Right lung (tissue), 5 donors: Measurements from ENCODE around the gene ZNF618. TPM values are rescaled to one million over a fixed set of nuclear protein-coding genes. Genes with fewer than 3 reads are reported as not detected.
A peak's percentile ranks its signal among the peaks of the same experiment; 100 is the strongest.

ENCODE experiments used
- DNase-seq, 2 donors: peaks; one replicate each; pipeline ENCODE4 v3.0.0-alpha.2; 2013
- polyA plus RNA-seq, 5 donors: library from polyadenylated mRNA; unstranded; fragments of 120-200 nt; gene quantifications; one replicate each; pipeline versions ENCODE4 v1.2.1 to v1.2.3, GENCODE V29; 2013; ENCODE audit warnings: inconsistent platforms in 1 of 5, low replicate concordance in 1 of 5; ENCODE audit not compliant: insufficient read length in 5 of 5, insufficient read depth in 1 of 5

Gene ZNF618
- polyA plus RNA-seq, 5 donors, result 29.0 to 34.5 (median 29.7) TPM

GRCh38 chr9:113934167-113934828 lies 58.2 kb downstream of the ZNF618 start:
- DNase-seq, result no peak

GRCh38 chr9:113934829-113935676 lies 58.9 kb downstream of the ZNF618 start:
- no peak for DNase-seq

DNA sequence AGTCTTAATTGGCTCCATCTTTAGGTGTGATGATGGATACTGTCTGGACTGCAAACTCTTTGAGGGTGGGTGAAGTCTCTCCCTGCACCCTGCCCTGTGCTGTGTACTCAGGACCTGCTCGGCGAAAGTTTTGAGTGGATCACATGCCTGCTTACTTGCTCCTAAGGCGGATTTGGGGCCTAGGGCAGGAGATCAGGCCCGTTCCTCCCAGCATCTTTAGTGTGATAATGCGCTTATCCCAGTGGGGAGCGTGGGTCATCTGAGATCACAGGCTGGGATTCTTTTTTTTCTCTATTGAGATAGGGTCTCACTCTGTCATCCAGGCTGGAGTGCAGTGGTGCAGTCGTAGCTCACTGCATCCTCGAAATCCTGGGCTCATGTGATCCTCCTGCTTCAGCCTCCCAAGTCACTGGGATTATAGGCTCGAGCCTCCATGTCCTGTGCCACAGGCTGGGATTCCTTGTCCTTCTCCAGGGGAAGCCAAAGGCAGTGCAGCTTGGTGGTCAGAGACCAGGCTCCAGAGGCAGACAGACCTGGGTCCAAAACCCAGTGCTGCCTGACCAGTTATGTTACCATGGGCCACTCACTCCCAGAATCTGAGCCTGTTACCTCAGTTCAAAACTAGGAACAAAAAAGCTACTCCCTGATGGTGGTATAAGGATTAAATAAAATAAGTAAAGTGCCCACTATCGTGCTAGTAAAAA lies 59.7 kb downstream of the ZNF618 start:
- no peak for DNase-seq

DNA sequence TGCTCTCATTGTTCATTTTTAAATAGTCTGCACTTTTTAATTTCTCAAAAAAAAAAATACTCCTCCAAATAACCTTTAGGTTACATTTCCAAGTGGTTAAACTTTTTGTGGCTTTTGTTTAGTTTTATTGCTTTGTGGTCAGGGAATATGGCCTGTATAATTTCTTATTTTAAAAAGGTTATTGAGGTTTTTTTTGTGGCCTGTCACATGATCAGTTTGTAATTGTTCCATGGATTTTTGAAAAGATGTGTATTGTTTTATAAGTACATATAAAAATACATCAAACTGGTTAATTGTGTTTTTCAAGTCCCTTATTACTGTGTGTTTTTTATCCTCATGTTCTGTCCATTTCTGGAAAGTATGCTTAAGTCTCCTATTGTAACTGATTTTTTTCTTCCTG lies 64.0 kb downstream of the ZNF618 start:
- no peak for DNase-seq

DNA sequence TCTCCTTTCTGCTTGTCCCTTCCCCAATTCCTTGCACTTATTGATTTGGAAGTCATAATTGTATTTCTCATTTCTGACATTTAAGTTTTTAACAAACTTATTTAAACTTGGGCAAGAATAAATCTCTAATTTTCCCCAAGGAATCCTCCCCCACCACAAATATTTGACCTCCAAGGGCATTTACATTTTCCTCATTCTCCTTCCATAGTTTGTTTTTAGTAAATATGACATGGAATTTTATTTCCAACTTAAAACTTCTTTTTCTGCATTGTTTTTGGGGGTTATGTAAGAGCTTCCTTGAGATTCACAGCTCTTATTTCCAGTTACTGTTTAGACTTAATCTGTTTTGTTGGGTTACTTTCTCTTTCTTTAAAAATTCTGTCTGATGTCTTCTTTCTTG lies 64.9 kb downstream of the ZNF618 start:
- no peak for DNase-seq

DNA sequence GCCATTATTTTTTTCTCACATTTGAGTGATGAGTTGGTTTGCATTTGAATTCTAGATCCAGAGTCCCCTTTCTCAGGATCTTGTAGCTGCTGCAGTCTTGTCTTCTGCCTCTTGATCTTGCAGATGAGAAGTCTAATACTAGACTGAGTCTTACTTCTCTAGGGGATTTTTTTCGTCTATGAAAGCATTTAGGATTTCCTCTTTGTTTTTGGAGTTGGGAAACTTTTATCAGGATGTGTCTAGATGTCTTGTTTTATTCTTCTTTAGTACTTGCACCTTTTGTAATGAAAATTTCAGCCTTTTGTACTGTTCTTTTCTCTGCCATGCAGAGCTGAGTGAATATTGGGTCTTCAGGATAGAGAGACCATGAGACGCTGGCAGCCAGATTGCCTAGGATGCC lies 65.4 kb downstream of the ZNF618 start:
- DNase-seq, result no peak

DNA sequence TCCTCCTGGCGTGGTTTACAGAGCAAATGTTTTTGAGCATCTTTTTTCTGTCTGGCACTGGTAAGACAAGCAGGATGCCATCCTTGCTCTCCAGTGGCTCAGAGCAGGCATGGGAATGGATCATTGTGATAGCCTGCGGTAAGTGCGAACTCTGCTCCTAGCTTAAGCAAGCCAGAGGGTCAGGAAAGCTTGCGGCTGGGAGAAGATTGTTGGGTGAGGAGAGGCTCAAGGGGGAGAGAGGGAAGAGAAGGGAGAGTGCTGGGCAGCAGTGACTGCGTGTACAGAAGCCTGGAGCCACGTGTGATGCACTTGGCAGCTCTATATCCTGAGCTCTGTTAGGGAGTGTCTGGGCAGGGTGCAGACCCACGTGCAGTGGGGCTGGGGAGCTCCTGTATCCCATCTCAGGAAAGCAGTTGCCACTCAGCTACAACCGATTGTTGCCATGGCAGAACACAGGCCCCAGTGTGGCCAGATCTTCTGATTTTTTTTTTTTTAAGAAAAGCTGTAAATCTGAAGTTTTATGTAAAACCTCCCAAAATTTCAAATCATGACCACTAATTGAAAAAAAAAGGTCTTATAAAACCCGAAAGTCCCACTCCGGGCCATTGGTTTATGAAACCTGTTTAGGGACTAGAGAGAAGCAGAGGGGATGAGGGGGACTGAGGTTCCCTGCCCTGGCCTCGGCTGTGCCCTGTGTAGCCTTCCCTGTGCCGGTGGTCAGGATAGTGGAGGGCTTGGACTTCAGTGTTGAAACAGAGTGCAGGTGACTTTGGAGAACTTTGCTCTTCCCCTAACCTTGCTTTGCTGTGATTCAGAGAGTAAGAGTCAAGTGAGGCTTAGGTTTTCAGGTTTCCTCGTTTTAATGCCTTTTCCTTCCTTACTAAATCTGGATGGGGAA lies 67.3 kb downstream of the ZNF618 start:
- no peak for DNase-seq

GRCh38 chr9:113945784-113946183 lies 69.7 kb downstream of the ZNF618 start:
- no peak for DNase-seq

DNA sequence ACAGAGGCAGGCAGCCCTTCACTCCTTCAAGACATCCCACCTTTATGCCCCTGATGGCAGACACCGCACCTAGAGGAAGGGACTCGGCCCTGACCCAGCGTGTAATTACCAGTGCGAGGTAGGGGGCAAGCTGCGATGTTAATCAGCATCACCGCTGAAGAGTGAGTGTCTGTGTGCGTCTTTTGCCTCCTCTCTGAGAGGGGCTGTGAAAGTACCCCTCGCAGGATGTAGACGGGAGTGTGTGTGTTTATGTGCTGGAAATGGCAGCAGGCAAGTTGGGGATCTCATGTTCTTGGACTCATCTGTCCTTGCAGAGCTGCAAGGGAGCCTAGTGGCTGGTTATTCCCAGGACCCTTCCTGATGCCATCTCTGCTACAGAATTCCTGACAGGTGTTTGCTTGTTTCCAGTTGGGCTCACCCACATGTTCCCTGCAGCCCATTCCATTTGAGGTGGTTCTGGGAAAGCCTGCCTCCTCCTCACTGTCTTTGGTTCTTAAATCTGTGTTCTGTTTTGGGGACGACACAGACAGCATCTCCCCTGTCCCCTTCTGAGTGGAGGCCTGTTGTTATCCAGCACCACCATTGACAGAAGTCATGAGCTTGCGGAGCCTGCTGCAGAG lies 70.5 kb downstream of the ZNF618 start:
- no peak for DNase-seq

DNA sequence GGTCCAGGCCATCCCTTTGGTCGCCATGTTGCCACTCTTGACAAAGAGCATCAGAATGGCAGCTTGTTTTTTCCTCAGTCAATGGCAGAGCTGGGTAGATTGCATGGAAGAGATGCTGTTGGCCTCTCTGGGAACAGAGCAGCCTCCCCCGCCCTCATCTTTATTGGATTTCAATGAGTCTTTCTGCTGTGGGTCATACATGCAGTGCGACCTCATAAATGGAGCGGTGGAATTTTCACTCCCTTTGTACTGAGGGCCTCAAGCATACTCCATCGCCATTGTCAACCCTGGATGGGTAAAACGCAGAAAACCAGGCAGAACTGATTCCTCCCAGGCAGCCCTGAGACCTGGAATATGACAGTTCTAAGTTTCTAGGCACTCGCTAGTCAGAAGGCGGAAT lies 71.8 kb downstream of the ZNF618 start:
- no peak for DNase-seq

- no peak for DNase-seq
Measured at GRCh38 chr9:113948891-113949570, 72.9 kb downstream of the ZNF618 start.

DNA sequence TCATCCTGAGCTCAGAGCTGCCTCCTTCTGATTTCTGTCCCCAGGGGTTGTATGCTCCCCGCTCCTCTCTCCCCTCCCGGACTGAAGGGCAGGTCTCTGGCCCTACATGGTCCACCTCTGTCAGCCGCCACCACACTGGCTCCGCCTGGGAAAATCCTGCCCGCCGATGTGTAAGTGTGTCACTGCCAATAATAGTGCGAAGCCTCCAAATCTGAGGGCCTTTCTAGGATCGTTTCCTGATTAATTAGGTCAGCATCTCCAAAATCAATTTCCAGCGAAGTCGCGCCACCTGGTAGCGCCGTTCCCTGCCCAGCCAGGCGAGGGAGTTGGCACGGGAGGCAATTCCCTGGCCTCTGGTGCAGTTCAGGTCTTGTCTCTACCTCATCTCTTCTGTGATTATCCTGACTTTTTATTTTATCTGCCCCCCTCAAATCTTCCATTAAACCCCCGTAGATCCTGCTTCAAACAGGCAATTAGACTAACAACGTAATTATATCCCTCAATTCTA lies 73.5 kb downstream of the ZNF618 start:
- no peak for DNase-seq

DNA sequence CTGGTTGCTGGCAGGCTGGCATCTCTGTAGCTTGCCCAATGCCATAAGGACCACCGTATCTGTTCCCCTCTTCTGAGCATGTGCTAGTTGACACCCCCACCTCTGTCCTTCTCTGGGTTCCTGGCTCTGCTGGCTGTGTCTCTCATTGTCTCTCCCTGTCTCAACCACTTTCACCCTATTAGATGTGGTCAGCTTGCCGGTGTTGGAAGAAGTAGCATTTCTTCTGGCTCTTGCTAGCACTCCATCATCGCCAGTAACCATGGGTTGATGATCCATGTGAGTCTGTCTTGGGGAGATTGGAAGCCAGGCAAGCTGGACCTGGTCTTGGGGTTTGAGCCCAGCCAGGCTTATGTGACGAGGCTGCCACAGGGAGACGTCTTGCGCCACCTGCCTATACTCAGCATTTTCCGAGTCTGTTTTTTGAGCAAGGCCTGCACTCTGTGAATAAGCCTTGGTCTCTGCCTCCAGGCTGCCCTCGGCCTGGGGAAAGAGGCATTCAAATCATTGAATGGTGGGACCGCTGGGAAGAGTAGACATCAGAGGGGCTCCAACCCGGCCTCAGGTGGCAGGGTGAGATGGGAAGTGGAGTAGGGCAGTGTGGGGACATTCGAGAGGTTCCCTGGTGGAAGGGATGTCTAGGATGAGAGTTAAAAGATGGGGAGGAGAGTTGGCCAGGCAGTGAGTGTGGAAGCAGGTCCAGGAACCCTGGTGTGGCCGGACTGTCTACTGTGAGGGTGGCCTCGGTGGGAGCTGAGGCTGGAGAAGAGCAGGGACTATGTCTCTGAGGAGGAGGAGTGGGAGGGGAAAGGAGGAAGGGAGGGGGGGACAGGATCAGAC lies 74.3 kb downstream of the ZNF618 start:
- no peak for DNase-seq

DNA sequence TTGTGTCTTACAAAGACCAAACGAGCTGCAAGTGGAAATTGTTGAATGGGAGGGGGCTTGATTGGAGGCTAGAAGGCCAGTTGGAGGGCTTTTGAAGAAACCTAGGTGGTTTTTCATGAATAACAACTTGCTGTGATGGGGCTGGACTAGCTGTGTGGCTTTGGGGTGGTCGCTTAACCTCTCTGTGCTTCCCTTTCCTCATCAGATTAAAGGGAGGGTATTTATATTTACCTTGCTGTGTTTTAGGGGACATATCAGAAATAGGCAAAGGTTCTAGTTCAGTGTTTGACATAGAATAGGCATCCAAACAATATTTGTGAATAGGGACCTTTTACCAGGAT lies 74.9 kb downstream of the ZNF618 start:
- DNase-seq, result no peak

DNA sequence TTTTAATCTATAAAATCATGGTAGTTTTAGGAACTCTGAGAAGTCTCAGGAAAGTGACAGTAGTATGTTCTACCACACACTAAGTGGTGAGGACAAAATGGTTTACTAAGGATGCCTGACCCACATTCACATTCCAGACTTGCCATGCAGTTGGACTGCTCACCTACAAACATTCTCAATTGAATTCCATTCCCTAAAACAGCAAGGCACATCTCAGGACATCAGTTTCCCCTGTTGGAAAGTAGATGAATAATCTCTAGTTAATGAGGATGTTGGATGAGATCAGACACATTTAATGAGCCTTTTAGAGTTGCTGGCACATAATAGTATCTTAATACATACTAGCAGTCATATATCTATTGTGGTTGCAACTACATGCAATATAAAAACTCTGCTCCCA lies 76.6 kb downstream of the ZNF618 start:
- DNase-seq, result no peak

- DNase-seq, result no peak
Measured at GRCh38 chr9:113953531-113953930, 77.4 kb downstream of the ZNF618 start.

DNA sequence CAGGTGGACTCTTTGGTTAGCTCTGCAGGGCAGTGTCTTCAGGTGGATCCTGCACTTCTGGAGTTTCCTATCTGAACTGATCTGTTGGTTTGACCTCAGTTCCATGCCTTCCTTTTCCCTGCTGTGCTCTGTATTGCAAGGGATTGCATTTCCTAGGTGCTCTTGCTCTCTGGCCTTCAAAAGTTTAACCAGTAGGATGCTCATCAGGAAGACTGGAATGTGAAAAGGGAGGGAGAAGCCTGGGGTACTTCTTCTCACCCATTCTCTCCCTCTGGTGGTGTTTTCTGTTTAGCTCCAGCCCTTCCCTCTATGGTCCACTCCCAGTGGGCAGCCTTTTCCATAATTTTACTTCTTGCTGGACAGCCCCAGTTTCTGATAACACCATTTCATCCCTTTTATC lies 78.5 kb downstream of the ZNF618 start:
- no peak for DNase-seq

DNA sequence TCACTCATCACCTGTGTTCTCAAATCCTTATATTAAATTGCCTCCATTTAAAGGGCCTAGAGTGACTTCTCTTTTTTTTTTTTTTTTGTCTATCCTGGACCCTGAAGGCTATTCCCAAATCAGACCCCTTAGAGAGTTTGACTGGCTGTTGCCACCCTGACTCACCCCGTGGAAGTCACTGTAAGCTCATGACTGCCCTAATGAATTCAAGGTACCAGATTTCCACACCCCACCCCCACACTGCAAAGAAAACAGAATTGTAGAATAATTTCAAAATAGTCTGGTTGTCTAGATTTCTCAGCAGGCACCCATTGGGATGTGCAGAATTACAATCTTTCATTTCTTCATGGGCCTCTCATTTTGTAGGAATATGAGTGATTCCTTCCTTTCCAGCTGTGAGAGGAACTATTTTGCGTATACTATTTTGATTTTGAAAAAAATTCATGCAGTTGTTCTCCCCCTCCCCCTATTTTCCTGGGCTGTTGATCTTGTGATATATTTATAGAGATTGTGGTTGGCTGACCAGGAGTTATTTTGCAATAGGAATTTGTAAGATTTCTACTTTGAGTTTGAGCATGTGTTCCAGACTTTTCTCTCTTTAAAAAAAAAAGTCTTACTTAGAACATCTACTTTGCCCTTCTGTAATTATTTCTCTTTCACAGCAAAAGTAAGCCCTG lies 79.1 kb downstream of the ZNF618 start:
- DNase-seq, result peak; percentile 62 to 64

DNA sequence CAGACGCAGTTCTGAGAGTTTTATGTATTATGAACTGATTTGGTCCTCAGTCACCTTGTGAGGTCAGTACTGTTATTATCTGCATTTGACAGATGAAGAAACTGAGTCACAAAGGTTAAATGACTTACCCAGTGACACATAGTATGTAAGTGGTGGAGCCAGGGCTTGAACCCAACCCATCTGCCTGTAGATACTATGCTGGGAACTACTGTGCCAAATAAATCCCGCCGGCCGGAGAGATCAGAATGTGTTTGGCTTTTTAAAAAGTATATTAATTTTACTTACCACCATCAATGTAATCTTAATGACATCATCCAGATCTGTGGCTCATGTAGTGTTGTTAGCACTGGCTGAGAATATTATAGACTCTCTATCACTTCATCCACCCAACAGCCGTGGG lies 80.8 kb downstream of the ZNF618 start:
- no peak for DNase-seq
